Measurements from ENCODE around the gene TOP2A.

The TOP2A gene

DNA sequence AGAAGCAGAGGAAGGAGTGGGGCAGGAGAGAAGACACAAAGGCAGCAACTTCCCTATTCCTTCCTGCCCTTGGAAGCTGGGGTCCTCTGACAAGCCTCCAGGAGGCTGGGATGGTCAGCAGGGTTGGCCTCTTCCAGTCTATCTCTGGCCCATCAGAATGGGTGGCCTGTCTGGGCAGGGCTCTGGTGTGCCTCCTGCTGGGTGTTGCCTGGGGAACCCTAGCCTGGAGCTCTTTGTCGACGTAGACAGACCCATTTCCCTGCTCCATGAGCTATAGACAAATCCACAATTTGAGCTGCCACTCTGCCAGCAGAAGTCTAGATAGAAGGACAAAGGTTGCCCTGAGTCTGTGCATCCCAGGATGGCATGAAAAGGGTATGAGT is 36.9 kb upstream of the TOP2A start:
- no peak overlapping the region for H2BK12ac ChIP-seq (ENCODE audit: low read length)
- no peak overlapping the region for H2AK5ac ChIP-seq (ENCODE audit: low read depth, low read length)
- WGBS, 2 donors (ENCODE audit: extremely low coverage in 2 of 2, insufficient read length in 2 of 2, insufficient replicate concordance in 1 of 2) = no CpG with 5 or more reads among the region's 2 CpGs
- H3K27ac ChIP-seq (replicated peaks; ENCODE audit: low read length) = no peak overlapping the region
- no peaks in the 10 kb centered on the region for H3K27me3 ChIP-seq (ENCODE audit: control insufficient read depth in 3 of 3, insufficient read depth in 3 of 3, low read depth in 1 of 3, low read length in 3 of 3)
- no peak overlapping the region for H4K8ac ChIP-seq (ENCODE audit: low read depth, low read length)
- H3K18ac ChIP-seq (ENCODE audit: low read length) = no peak overlapping the region
- H2BK120ac ChIP-seq (ENCODE audit: low read depth, low read length) = no peak overlapping the region
- H3K79me1 ChIP-seq (ENCODE audit: low read depth, low read length) = no peaks in the 10 kb centered on the region
- no peak overlapping the region for H3K4me3 ChIP-seq (ENCODE audit: low read length in 2 of 2)
- H3K4me2 ChIP-seq (ENCODE audit: insufficient read depth, low read length, poor library complexity, severe bottlenecking) = no peak overlapping the region
- H3K4ac ChIP-seq (ENCODE audit: low read length) = no peak overlapping the region
- H2BK5ac ChIP-seq (ENCODE audit: low read length) = no peak overlapping the region
- no peak overlapping the region for H3K14ac ChIP-seq (ENCODE audit: low read length)
- no peak overlapping the region for H4K91ac ChIP-seq (ENCODE audit: low read depth, low read length, poor library complexity)
- H2AFZ ChIP-seq (ENCODE audit: low read length) = no peak overlapping the region
- H3K23ac ChIP-seq (ENCODE audit: low read depth, low read length, poor library complexity) = no peak overlapping the region
- peaks cover 9 to 39% of the 10 kb centered on the region in 2 donors for H3K36me3 ChIP-seq (replicated peaks in 1 of 2; ENCODE audit: control insufficient read depth in 2 of 2, insufficient read depth in 2 of 2, low read length in 2 of 2)
- no peak overlapping the region for H2BK15ac ChIP-seq (ENCODE audit: low read length)
- H3K9me3 ChIP-seq (replicated peaks in 1 of 2; ENCODE audit: control insufficient read depth in 2 of 2, insufficient read depth in 1 of 2, low read depth in 1 of 2, low read length in 2 of 2) = no peaks in the 10 kb centered on the region
- no peak for DNase-seq (ENCODE audit: low spot score)
- H3K4me1 ChIP-seq (ENCODE audit: control insufficient read depth in 2 of 2, insufficient read depth in 1 of 2, low read depth in 1 of 2, low read length in 2 of 2) = peaks cover 2 to 11% of the 10 kb centered on the region in 2 donors
- H3K9ac ChIP-seq (ENCODE audit: low read depth, low read length, poor library complexity) = no peak overlapping the region

DNA sequence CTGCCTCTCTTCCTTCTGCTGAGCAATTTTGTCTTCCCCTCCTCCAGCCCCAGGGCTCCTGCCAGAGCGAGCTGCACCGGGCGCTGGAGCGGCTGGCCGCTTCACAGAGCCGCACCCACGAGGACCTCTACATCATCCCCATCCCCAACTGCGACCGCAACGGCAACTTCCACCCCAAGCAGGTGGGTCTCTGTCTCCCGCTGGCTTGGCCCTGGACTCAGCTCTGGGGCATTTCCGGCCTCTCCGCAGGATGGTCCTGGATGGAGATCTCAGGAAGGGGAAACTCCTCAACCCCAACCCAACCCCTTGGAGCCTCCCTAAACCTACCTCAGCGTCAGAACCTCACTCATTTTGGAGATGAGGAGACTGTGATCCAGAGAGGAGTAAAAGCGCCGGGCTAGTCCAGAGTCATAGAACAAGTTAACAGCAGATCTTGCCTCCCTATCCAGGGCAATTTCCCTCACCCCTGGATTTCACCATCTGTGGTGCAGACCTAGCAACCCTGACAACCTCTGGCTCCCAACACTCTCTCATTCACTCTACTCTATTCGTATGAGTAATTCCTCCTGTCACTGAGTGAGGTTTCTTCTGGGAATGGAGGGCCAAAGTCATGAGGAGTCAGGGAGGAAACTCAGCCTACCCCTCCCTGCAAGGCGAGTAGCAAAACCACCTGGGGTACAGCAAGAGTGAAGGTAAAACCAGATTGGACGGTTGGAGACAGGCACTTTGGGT is 36.4 kb upstream of the TOP2A start:
- Histone ChIP-seq H3K79me1 (ENCODE audit: low read depth, low read length) (no peaks in the 10 kb centered on the region), H3K4me1 (ENCODE audit: control insufficient read depth in 2 of 2, insufficient read depth in 1 of 2, low read depth in 1 of 2, low read length in 2 of 2) (peaks cover 2 to 11% of the 10 kb centered on the region in 2 donors), H3K27ac (replicated peaks; ENCODE audit: low read length) (no peak overlapping the region), H2BK12ac (ENCODE audit: low read length) (no peak overlapping the region), H2AFZ (ENCODE audit: low read length) (no peak overlapping the region), H2BK5ac (ENCODE audit: low read length) (no peak overlapping the region), H3K36me3 (replicated peaks in 1 of 2; ENCODE audit: control insufficient read depth in 2 of 2, insufficient read depth in 2 of 2, low read length in 2 of 2) (peaks cover 9 to 39% of the 10 kb centered on the region in 2 donors), H3K23ac (ENCODE audit: low read depth, low read length, poor library complexity) (no peak overlapping the region), H2BK15ac (ENCODE audit: low read length) (no peak overlapping the region), H2BK120ac (ENCODE audit: low read depth, low read length) (no peak overlapping the region), H3K4me3 (ENCODE audit: low read length in 2 of 2) (no peak overlapping the region), H3K9me3 (replicated peaks in 1 of 2; ENCODE audit: control insufficient read depth in 2 of 2, insufficient read depth in 1 of 2, low read depth in 1 of 2, low read length in 2 of 2) (no peaks in the 10 kb centered on the region), H3K9ac (ENCODE audit: low read depth, low read length, poor library complexity) (no peak overlapping the region), H3K4ac (ENCODE audit: low read length) (no peak overlapping the region), H3K27me3 (ENCODE audit: control insufficient read depth in 3 of 3, insufficient read depth in 3 of 3, low read depth in 1 of 3, low read length in 3 of 3) (no peaks in the 10 kb centered on the region), H4K8ac (ENCODE audit: low read depth, low read length) (no peak overlapping the region), H2AK5ac (ENCODE audit: low read depth, low read length) (no peak overlapping the region), H3K4me2 (ENCODE audit: insufficient read depth, low read length, poor library complexity, severe bottlenecking) (no peak overlapping the region), H3K14ac (ENCODE audit: low read length) (no peak overlapping the region), H3K18ac (ENCODE audit: low read length) (no peak overlapping the region), H4K91ac (ENCODE audit: low read depth, low read length, poor library complexity) (no peak overlapping the region)
- no peak for DNase-seq (ENCODE audit: low spot score)
- no CpG with 5 or more reads among the region's 19 CpGs for WGBS, 2 donors (ENCODE audit: extremely low coverage in 2 of 2, insufficient read length in 2 of 2, insufficient replicate concordance in 1 of 2)

DNA sequence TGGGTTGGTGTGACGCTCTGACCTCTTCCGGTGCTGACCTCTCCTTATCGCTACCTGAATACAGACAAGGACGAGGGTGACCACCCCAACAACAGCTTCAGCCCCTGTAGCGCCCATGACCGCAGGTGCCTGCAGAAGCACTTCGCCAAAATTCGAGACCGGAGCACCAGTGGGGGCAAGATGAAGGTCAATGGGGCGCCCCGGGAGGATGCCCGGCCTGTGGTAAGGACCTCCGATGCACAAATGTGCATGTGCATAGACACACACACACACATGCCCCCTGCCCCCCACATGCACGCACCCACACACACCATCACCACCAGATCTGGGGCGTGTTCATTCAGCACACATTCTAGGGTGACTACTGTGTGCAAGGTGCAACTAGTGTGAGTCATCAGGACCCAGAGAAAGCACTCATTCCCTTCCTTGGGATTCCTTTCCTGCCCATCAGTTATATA is 35.3 kb upstream of the TOP2A start:
- H3K27ac ChIP-seq (replicated peaks; ENCODE audit: low read length) = no peak overlapping the region

DNA sequence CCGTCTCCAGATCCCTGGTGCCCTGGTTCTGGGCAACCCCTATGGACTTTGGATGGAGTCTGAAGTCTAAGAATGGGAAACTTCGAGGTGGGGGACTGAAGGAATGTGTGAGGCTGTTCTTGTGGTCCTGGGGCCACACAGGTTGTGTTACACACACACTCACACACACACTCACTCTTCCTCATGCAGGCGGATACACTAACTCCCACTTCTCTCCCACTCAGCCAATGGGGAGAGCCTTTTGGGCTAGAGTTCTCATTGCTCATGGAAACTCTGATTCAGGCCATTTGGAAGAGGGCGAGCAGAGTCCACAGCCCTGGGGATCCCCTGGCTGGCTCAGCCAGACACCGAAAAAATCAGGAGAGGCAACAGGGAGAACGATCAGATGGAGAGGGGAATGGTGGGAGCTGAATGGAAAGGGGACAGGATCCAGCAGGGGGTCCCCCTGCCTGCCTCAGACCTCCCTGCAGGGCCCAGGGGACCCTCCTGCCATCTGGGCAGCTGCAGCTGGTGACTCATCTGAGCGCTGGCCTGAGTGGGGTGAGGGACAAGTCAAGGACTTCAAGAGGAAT is 34.6 kb upstream of the TOP2A start:
- Histone ChIP-seq H2AFZ (ENCODE audit: low read length) (no peak overlapping the region), H3K4ac (ENCODE audit: low read length) (no peak overlapping the region), H3K23ac (ENCODE audit: low read depth, low read length, poor library complexity) (no peak overlapping the region), H3K4me3 (ENCODE audit: low read length in 2 of 2) (no peak overlapping the region), H2BK120ac (ENCODE audit: low read depth, low read length) (no peak overlapping the region), H3K27me3 (ENCODE audit: control insufficient read depth in 3 of 3, insufficient read depth in 3 of 3, low read depth in 1 of 3, low read length in 3 of 3) (no peaks in the 10 kb centered on the region), H4K8ac (ENCODE audit: low read depth, low read length) (no peak overlapping the region), H3K18ac (ENCODE audit: low read length) (no peak overlapping the region), H3K9ac (ENCODE audit: low read depth, low read length, poor library complexity) (no peak overlapping the region), H3K4me2 (ENCODE audit: insufficient read depth, low read length, poor library complexity, severe bottlenecking) (no peak overlapping the region), H2BK12ac (ENCODE audit: low read length) (no peak overlapping the region), H3K4me1 (ENCODE audit: control insufficient read depth in 2 of 2, insufficient read depth in 1 of 2, low read depth in 1 of 2, low read length in 2 of 2) (no peaks in the 10 kb centered on the region), H3K14ac (ENCODE audit: low read length) (no peak overlapping the region), H3K9me3 (replicated peaks in 1 of 2; ENCODE audit: control insufficient read depth in 2 of 2, insufficient read depth in 1 of 2, low read depth in 1 of 2, low read length in 2 of 2) (no peaks in the 10 kb centered on the region), H2AK5ac (ENCODE audit: low read depth, low read length) (no peak overlapping the region), H3K27ac (replicated peaks; ENCODE audit: low read length) (no peak overlapping the region), H3K36me3 (replicated peaks in 1 of 2; ENCODE audit: control insufficient read depth in 2 of 2, insufficient read depth in 2 of 2, low read length in 2 of 2) (peaks cover 6 to 38% of the 10 kb centered on the region in 2 donors), H4K91ac (ENCODE audit: low read depth, low read length, poor library complexity) (no peak overlapping the region), H2BK5ac (ENCODE audit: low read length) (no peak overlapping the region), H3K79me1 (ENCODE audit: low read depth, low read length) (no peaks in the 10 kb centered on the region), H2BK15ac (ENCODE audit: low read length) (no peak overlapping the region)
- DNase-seq (ENCODE audit: low spot score) = no peak
- no CpG with 5 or more reads among the region's 7 CpGs for WGBS, 2 donors (ENCODE audit: extremely low coverage in 2 of 2, insufficient read length in 2 of 2, insufficient replicate concordance in 1 of 2)

More for the DNA sequence above, 35.3 kb upstream of the TOP2A start:
- no peak overlapping the region for H2AFZ ChIP-seq (ENCODE audit: low read length)
- no peak overlapping the region for H4K91ac ChIP-seq (ENCODE audit: low read depth, low read length, poor library complexity)
- no peaks in the 10 kb centered on the region for H3K79me1 ChIP-seq (ENCODE audit: low read depth, low read length)
- H3K9me3 ChIP-seq (replicated peaks in 1 of 2; ENCODE audit: control insufficient read depth in 2 of 2, insufficient read depth in 1 of 2, low read depth in 1 of 2, low read length in 2 of 2) = no peaks in the 10 kb centered on the region
- peaks cover 6 to 39% of the 10 kb centered on the region in 2 donors for H3K36me3 ChIP-seq (replicated peaks in 1 of 2; ENCODE audit: control insufficient read depth in 2 of 2, insufficient read depth in 2 of 2, low read length in 2 of 2)
- H2BK15ac ChIP-seq (ENCODE audit: low read length) = no peak overlapping the region
- H3K4me1 ChIP-seq (ENCODE audit: control insufficient read depth in 2 of 2, insufficient read depth in 1 of 2, low read depth in 1 of 2, low read length in 2 of 2) = peaks cover 2% of the 10 kb centered on the region in 2 donors
- WGBS, 2 donors (ENCODE audit: extremely low coverage in 2 of 2, insufficient read length in 2 of 2, insufficient replicate concordance in 1 of 2) = no CpG with 5 or more reads among the region's 15 CpGs
- H4K8ac ChIP-seq (ENCODE audit: low read depth, low read length) = no peak overlapping the region
- H2BK120ac ChIP-seq (ENCODE audit: low read depth, low read length) = no peak overlapping the region
- no peak overlapping the region for H2BK5ac ChIP-seq (ENCODE audit: low read length)
- H3K4ac ChIP-seq (ENCODE audit: low read length) = no peak overlapping the region
- no peak overlapping the region for H2AK5ac ChIP-seq (ENCODE audit: low read depth, low read length)
- H2BK12ac ChIP-seq (ENCODE audit: low read length) = no peak overlapping the region
- no peak for DNase-seq (ENCODE audit: low spot score)
- H3K23ac ChIP-seq (ENCODE audit: low read depth, low read length, poor library complexity) = no peak overlapping the region
- no peak overlapping the region for H3K18ac ChIP-seq (ENCODE audit: low read length)
- H3K9ac ChIP-seq (ENCODE audit: low read depth, low read length, poor library complexity) = no peak overlapping the region
- no peak overlapping the region for H3K4me2 ChIP-seq (ENCODE audit: insufficient read depth, low read length, poor library complexity, severe bottlenecking)
- H3K14ac ChIP-seq (ENCODE audit: low read length) = no peak overlapping the region
- H3K4me3 ChIP-seq (ENCODE audit: low read length in 2 of 2) = no peak overlapping the region
- H3K27me3 ChIP-seq (ENCODE audit: control insufficient read depth in 3 of 3, insufficient read depth in 3 of 3, low read depth in 1 of 3, low read length in 3 of 3) = no peaks in the 10 kb centered on the region
